Ascending aorta (tissue), 2 donors: ENCODE results near the gene SELPLG. TPM values are rescaled to one million over a fixed set of nuclear protein-coding genes. Genes with fewer than 3 reads are reported as not detected.

Experiments
- DNase-seq, 2 donors: peaks; one replicate each; pipeline ENCODE4 v3.0.0-alpha.2; 2019; ENCODE audit warnings: low spot score in 2 of 2
- H3K27ac ChIP-seq, 2 donors: fragments of 200-600 bp; sonication (generic); one replicate each; pipeline ENCODE4 v1.5.1; 2016 to 2017; ENCODE audit warnings: mild to moderate bottlenecking in 1 of 2
- H3K27me3 ChIP-seq: fragments of 200-600 bp; sonication (generic); one replicate; pipeline ENCODE4 v1.5.1; 2017
- H3K36me3 ChIP-seq, 2 donors: fragments of 200-600 bp; sonication (generic); one replicate each; pipeline ENCODE4 v1.5.1; 2016
- H3K4me1 ChIP-seq, 2 donors: fragments of 200-600 bp; sonication (generic); one replicate each; pipeline ENCODE4 v1.5.1; 2016 to 2017; ENCODE audit warnings: mild to moderate bottlenecking in 1 of 2
- H3K4me3 ChIP-seq, 2 donors: fragments of 200-600 bp; sonication (generic); one replicate each; pipeline ENCODE4 v1.5.1; 2016 to 2017; ENCODE audit warnings: mild to moderate bottlenecking in 1 of 2
- H3K9me3 ChIP-seq, 2 donors: fragments of 200-600 bp; sonication (generic); one replicate each; pipeline ENCODE4 v1.5.1; 2016
- CTCF ChIP-seq, 3 experiments: fragments of 200-600 bp in 2 of 3; fragments of 450-650 bp in 1 of 3; sonication (generic) in 2 of 3; IDR thresholded peaks; one replicate each; pipeline ENCODE4 v1.5.1; 2016 to 2019; ENCODE audit warnings: antibody characterized with exemption in 3 of 3, mild to moderate bottlenecking in 1 of 3, moderate library complexity in 1 of 3
- intact Hi-C: fragments of 100-400 bp; cut with DNase I; formaldehyde crosslinking; loops from one replicate; pipeline ENCODE4 v1.15.1; 2023
- total RNA-seq: library from RNA; depleted of rRNA; stranded (reverse); fragments of >200 nt; gene quantifications from one replicate; pipeline ENCODE4 v1.1.0, GENCODE V29; 2016

Gene SELPLG, protein sequence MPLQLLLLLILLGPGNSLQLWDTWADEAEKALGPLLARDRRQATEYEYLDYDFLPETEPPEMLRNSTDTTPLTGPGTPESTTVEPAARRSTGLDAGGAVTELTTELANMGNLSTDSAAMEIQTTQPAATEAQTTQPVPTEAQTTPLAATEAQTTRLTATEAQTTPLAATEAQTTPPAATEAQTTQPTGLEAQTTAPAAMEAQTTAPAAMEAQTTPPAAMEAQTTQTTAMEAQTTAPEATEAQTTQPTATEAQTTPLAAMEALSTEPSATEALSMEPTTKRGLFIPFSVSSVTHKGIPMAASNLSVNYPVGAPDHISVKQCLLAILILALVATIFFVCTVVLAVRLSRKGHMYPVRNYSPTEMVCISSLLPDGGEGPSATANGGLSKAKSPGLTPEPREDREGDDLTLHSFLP
- 2.6 TPM for total RNA-seq

GRCh38 chr12:108633534-108634248, at the start of gene SELPLG:
Gene SELPLG, minus strand, starts transcription at chr12:108633894. Its CDS starts 9,587 bp downstream, at chr12:108624307.
- Histone ChIP-seq H3K27ac (peak within 1 kb of the TSS in 1 of 2 donors; percentile 27), H3K9me3 (no peaks in the 10 kb centered on the region), H3K4me1 (peaks cover 7 to 13% of the 10 kb centered on the region in 2 donors), H3K4me3 (peak within 1 kb of the TSS in 1 of 2 donors; percentile 38), H3K36me3 (no peaks in the 10 kb centered on the region), H3K27me3 (no peaks in the 10 kb centered on the region)
- no peak for TF ChIP-seq CTCF (IDR thresholded peaks at IDR 0.05)
- DNase-seq = peak; percentile 42 to 79
- intact Hi-C loops = no loop called here

DNA sequence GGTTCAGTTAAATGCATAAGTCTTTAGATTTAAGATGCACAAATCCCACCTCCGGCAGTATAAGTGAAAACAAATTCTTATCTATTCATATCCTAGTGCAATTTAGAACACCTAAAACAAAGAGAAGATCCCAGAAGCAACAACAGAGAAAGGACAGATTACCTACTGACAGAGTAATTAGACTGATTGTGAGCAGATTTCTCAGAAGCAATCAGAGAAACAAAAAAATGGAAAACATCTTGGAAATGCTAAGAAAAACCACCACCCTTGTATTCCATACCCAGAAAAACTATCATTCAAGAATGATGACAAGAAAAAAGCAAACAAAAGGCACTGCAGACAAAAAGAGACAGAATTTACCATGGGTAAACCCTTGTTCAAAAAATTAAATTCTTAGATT, 47.6 kb upstream of the SELPLG start:
- Histone ChIP-seq H3K4me1 (peaks cover 13 to 38% of the 10 kb centered on the region in 2 donors), H3K27ac (peak overlapping the region; percentile 48 to 58), H3K36me3 (peaks cover 0 to 7% of the 10 kb centered on the region in 2 donors), H3K9me3 (no peaks in the 10 kb centered on the region), H3K4me3 (no peak overlapping the region), H3K27me3 (no peaks in the 10 kb centered on the region)
- no peak for DNase-seq
- no peak for TF ChIP-seq CTCF (IDR thresholded peaks at IDR 0.05)
- intact Hi-C loops = no loop called here

DNA sequence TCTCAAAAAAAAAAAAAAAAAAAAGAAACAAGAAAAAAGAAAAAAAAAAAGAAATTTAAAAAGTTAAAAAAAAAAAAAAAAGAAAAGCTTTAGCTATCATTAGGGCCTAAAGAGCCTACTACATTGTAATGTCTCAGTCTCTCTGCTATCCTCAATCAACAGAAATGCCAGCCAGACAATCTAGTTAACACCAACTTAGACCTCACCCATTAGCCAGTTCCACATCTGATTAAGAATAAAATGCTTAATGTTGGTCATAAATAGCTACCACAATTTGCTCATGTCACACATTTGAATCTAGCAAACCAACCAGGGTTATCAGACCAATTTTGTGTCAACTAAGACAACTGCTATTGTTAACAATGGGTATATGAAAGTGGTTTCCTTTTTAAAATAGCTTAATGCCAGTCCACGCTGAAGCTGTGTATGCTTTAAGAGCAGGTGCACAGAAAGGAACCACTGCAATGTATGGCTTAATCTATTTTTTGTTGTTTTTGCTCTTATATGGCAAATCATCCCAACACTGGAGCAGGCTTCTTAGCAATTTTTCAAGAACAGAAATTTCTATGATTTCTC, 45.5 kb upstream of the SELPLG start:
- no peaks in the 10 kb centered on the region for H3K9me3 ChIP-seq
- H3K36me3 ChIP-seq = peaks cover 7% of the 10 kb centered on the region in 2 donors
- no peak overlapping the region for H3K4me3 ChIP-seq
- no peak for DNase-seq
- H3K27me3 ChIP-seq = no peaks in the 10 kb centered on the region
- intact Hi-C loops = no loop called here
- H3K27ac ChIP-seq = peak overlapping the region; percentile 17 to 58
- peaks cover 2 to 27% of the 10 kb centered on the region in 2 donors for H3K4me1 ChIP-seq
- no peak for TF ChIP-seq CTCF (IDR thresholded peaks at IDR 0.05)

GRCh38 chr12:108678104-108678730, 44.5 kb upstream of the SELPLG start:
- TF ChIP-seq CTCF (IDR thresholded peaks at IDR 0.05) = no peak
- peaks cover 2 to 21% of the 10 kb centered on the region in 2 donors for H3K4me1 ChIP-seq
- DNase-seq = no peak
- no peak overlapping the region for H3K4me3 ChIP-seq
- intact Hi-C loops = no loop called here
- H3K9me3 ChIP-seq = no peaks in the 10 kb centered on the region
- no peaks in the 10 kb centered on the region for H3K27me3 ChIP-seq
- H3K36me3 ChIP-seq = peaks cover 9 to 15% of the 10 kb centered on the region in 2 donors
- peak overlapping the region; percentile 9 to 41 for H3K27ac ChIP-seq

DNA sequence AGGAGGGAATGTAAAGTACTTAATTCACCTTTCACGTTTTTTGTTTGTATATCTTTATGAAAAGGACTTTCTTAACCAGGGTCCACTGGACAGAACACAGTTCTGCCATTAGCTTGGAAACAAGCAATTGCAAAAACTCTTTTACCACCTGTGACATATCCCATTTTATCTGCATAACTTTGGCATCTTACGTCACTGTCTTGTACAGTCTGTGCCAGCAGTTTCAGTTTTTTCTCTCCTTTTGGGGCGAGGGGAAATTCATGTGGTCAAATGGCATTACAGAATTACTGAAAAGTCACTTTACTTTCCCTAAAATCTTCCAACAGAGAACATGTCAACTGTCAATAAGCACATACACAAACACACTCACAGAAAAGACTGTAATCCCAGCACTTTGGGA, 43.7 kb upstream of the SELPLG start:
- H3K4me3 ChIP-seq = no peak overlapping the region
- H3K9me3 ChIP-seq = no peaks in the 10 kb centered on the region
- no peak for DNase-seq
- intact Hi-C loops = no loop called here
- TF ChIP-seq CTCF (IDR thresholded peaks at IDR 0.05) = no peak
- H3K4me1 ChIP-seq = peaks cover 2 to 16% of the 10 kb centered on the region in 2 donors
- no peaks in the 10 kb centered on the region for H3K27me3 ChIP-seq
- peaks cover 11 to 22% of the 10 kb centered on the region in 2 donors for H3K36me3 ChIP-seq
- H3K27ac ChIP-seq = peak overlapping the region; percentile 9 to 62
